SK-N-SH (cell line): ENCODE measurements around the gene GGCT.

Source experiments
- NFIC ChIP-seq: IDR thresholded peaks from 2 replicates; pipeline ENCODE4 v1.4.0; 2012; ENCODE audit warnings: borderline replicate concordance
- RAD21 ChIP-seq: IDR thresholded peaks from 2 replicates; pipeline ENCODE4 v1.6.1; 2012; ENCODE audit warnings: mild to moderate bottlenecking, low read length
- TAF1 ChIP-seq: IDR thresholded peaks from 2 replicates; pipeline ENCODE4 v1.6.1; 2012; ENCODE audit warnings: low read depth, mild to moderate bottlenecking, low read length, moderate library complexity, borderline replicate concordance

DNA sequence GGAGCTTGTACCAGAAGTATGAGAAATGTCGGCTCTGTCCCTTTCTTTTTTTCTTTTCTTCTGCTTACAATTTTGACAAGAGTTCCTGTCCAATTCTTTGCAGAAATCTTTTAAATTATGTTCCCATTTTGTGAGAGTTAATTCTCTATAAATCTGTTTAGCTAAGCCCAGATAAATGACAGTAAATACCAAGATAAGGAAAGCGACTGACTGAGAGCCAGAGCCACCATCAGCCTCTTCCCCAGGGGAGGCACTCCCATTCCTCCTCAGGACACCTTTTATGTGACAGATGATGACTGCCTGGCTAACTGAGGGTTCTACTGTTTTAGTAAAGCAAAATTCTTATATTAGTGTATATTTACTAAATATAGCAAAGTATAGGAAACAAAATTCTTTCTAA is 6.9 kb upstream of the GGCT start:
- TF ChIP-seq RAD21 (no peak), NFIC (no peak), TAF1 (no peak)
